H1 (cell line): ENCODE measurements around the gene SLC23A2. TPM values are rescaled to one million over a fixed set of nuclear protein-coding genes. Genes with fewer than 3 reads are reported as not detected.

Experiments
- CTCF ChIA-PET: fragments of 300-600 bp; sonication (Branson Sonifier 250); formaldehyde crosslinking; loops from one replicate; lab custom pipeline; 2021; ENCODE audit not compliant: partially characterized antibody; lab: Charles Lee
- POLR2A ChIA-PET: fragments of 300-600 bp; sonication (Branson Sonifier 250); formaldehyde crosslinking; loops from one replicate; lab custom pipeline; 2021; ENCODE audit warnings: inconsistent platforms; ENCODE audit not compliant: partially characterized antibody; lab: Charles Lee
- DNase-seq, 2 experiments: peaks; one replicate each; pipeline versions ENCODE4 v3.0.0 to v3.0.0-alpha.2; 2010 to 2022; ENCODE audit warnings: low spot score in 2 of 2, low read depth in 1 of 2, mixed read lengths in 1 of 2
- FAIRE-seq: peaks from 2 replicates; lab custom pipeline; 2011; peaks lifted over from hg19 to GRCh38; lab: Jason Lieb, UNC
- H2AFZ ChIP-seq: 2 replicates; pipeline ENCODE4 v1.8.1; 2012; ENCODE audit warnings: low read length, inconsistent platforms
- H2AK5ac ChIP-seq: 2 replicates; pipeline ENCODE4 v1.6.1; 2013; ENCODE audit warnings: low read depth, low read length
- H2BK120ac ChIP-seq: replicated peaks from 2 replicates; pipeline ENCODE3; 2013; ENCODE audit warnings: low read depth, low read length, inconsistent platforms
- H2BK12ac ChIP-seq: 2 replicates; pipeline ENCODE4 v1.6.1; 2013; ENCODE audit warnings: low read depth, low read length
- H2BK15ac ChIP-seq: 2 replicates; pipeline ENCODE4 v1.6.1; 2013; ENCODE audit warnings: low read length
- H2BK20ac ChIP-seq: 2 replicates; pipeline ENCODE4 v1.6.1; 2013; ENCODE audit warnings: low read length
- H2BK5ac ChIP-seq: 2 replicates; pipeline ENCODE4 v1.6.1; 2013; ENCODE audit warnings: low read depth, low read length
- H3K14ac ChIP-seq: 2 replicates; pipeline ENCODE4 v1.6.1; 2013; ENCODE audit warnings: inconsistent platforms; ENCODE audit not compliant: insufficient read length
- H3K18ac ChIP-seq: 2 replicates; pipeline ENCODE4 v1.6.1; 2013; ENCODE audit warnings: low read length; ENCODE audit errors: extremely low read depth
- H3K23ac ChIP-seq: 2 replicates; pipeline ENCODE4 v1.6.1; 2013; ENCODE audit warnings: inconsistent platforms; ENCODE audit not compliant: insufficient read length
- H3K23me2 ChIP-seq: 2 replicates; pipeline ENCODE4 v1.6.1; 2013; ENCODE audit warnings: low read depth, low read length
- H3K27ac ChIP-seq: 2 replicates; pipeline ENCODE4 v1.6.1; 2011; ENCODE audit warnings: low read depth, low read length, inconsistent platforms
- H3K27me3 ChIP-seq, 4 experiments: replicated peaks in 1 of 4; 1 replicate in 1 of 4; 2 replicates in 3 of 4; pipeline versions ENCODE4 v1.6.1 to v1.8.1; 2011 to 2013; ENCODE audit warnings: low read length in 3 of 4, mild to moderate bottlenecking in 3 of 4, inconsistent platforms in 2 of 4, mixed read lengths in 2 of 4, moderate library complexity in 1 of 4; ENCODE audit not compliant: control insufficient read depth in 3 of 4, insufficient read depth in 3 of 4; ENCODE audit errors: extremely low read depth in 1 of 4
- H3K36me3 ChIP-seq, 4 experiments: 2 replicates each; pipeline versions ENCODE4 v1.6.1 to v1.8.1; 2011 to 2013; ENCODE audit warnings: mild to moderate bottlenecking in 4 of 4, low read length in 3 of 4, moderate library complexity in 2 of 4, control low read depth in 1 of 4, inconsistent platforms in 1 of 4; ENCODE audit not compliant: insufficient read depth in 4 of 4, control insufficient read depth in 2 of 4
- H3K4ac ChIP-seq: replicated peaks from 2 replicates; pipeline ENCODE3; 2013; ENCODE audit warnings: low read length, low read depth, mixed read lengths, inconsistent platforms; ENCODE audit not compliant: insufficient read length
- H3K4me1 ChIP-seq, 4 experiments: replicated peaks in 1 of 4; 1 replicate in 1 of 4; 2 replicates in 3 of 4; pipeline versions ENCODE4 v1.6.1 to v1.8.1; 2011 to 2013; ENCODE audit warnings: low read length in 3 of 4, inconsistent platforms in 2 of 4, mixed read lengths in 1 of 4; ENCODE audit not compliant: insufficient read depth in 4 of 4, control insufficient read depth in 3 of 4
- H3K4me2 ChIP-seq, 2 experiments: 2 replicates each; pipeline versions ENCODE4 v1.6.1 to v1.8.1; 2011 to 2013; ENCODE audit warnings: low read depth in 2 of 2, low read length in 2 of 2, control low read depth in 1 of 2, inconsistent platforms in 1 of 2, mild to moderate bottlenecking in 1 of 2; ENCODE audit not compliant: insufficient read depth in 1 of 2
- H3K4me3 ChIP-seq, 4 experiments: fragments of 200-600, 300-600 bp in 1 of 4; sonication (generic), shearing (Covaris generic), sonication (Bioruptor Twin) in 1 of 4; 2 replicates each; pipeline versions ENCODE4 v1.5.1 to v1.8.1; 2011 to 2016; ENCODE audit warnings: low read length in 4 of 4, low read depth in 3 of 4, control low read depth in 2 of 4, inconsistent platforms in 2 of 4, mild to moderate bottlenecking in 2 of 4, mixed read lengths in 1 of 4, moderate library complexity in 1 of 4; ENCODE audit not compliant: insufficient read depth in 2 of 4; ENCODE audit errors: extremely low read depth in 1 of 4
- H3K56ac ChIP-seq: replicated peaks from 2 replicates; pipeline ENCODE3; 2013; ENCODE audit warnings: low read depth, mild to moderate bottlenecking, mixed read lengths, low read length, inconsistent platforms; ENCODE audit not compliant: insufficient read length
- H3K79me1 ChIP-seq: 2 replicates; pipeline ENCODE4 v1.6.1; 2013; ENCODE audit warnings: low read depth, low read length, control low read depth
- H3K79me2 ChIP-seq, 2 experiments: 2 replicates each; pipeline versions ENCODE4 v1.6.1 to v1.8.1; 2012 to 2013; ENCODE audit warnings: low read length in 2 of 2, mild to moderate bottlenecking in 2 of 2, inconsistent platforms in 1 of 2; ENCODE audit not compliant: insufficient read depth in 2 of 2, control insufficient read depth in 1 of 2
- H3K9ac ChIP-seq, 4 experiments: replicated peaks in 1 of 4; 1 replicate in 1 of 4; 2 replicates in 3 of 4; pipeline versions ENCODE4 v1.6.1 to v1.8.1; 2011 to 2013; ENCODE audit warnings: low read depth in 3 of 4, low read length in 3 of 4, control low read depth in 2 of 4, mild to moderate bottlenecking in 2 of 4, moderate library complexity in 2 of 4, inconsistent platforms in 1 of 4; ENCODE audit errors: extremely low read depth in 1 of 4
- H3K9me3 ChIP-seq, 2 experiments: 2 replicates each; pipeline versions ENCODE4 v1.6.1 to v1.8.1; 2012 to 2013; ENCODE audit warnings: mild to moderate bottlenecking in 2 of 2, moderate library complexity in 2 of 2, control low read depth in 1 of 2, inconsistent platforms in 1 of 2, low read depth in 1 of 2, low read length in 1 of 2, mixed read lengths in 1 of 2; ENCODE audit not compliant: insufficient read depth in 2 of 2
- H4K20me1 ChIP-seq, 2 experiments: replicated peaks in 1 of 2; 2 replicates each; pipeline versions ENCODE3 to v1.8.1; 2011 to 2013; ENCODE audit warnings: inconsistent platforms in 2 of 2, low read length in 2 of 2, mild to moderate bottlenecking in 1 of 2; ENCODE audit not compliant: insufficient read depth in 2 of 2, control insufficient read depth in 1 of 2
- H4K5ac ChIP-seq: 2 replicates; pipeline ENCODE4 v1.6.1; 2013; ENCODE audit warnings: low read length, low read depth, mixed read lengths, inconsistent platforms; ENCODE audit not compliant: insufficient read length
- H4K8ac ChIP-seq: 2 replicates; pipeline ENCODE4 v1.8.0; 2013; ENCODE audit warnings: mild to moderate bottlenecking, moderate library complexity, low read length, inconsistent platforms; ENCODE audit not compliant: insufficient read depth; ENCODE audit errors: extremely low read depth
- H4K91ac ChIP-seq: replicated peaks from 2 replicates; pipeline ENCODE3; 2013; ENCODE audit warnings: low read length, mixed read lengths, inconsistent platforms; ENCODE audit not compliant: insufficient read length
- CBX8 ChIP-seq: fragments of 300-800, 300-1000 bp; sonication (generic); IDR thresholded peaks from 2 replicates; pipeline ENCODE4 v1.7.1; 2016; ENCODE audit warnings: low read depth, low read length, borderline replicate concordance
- KDM1A ChIP-seq: fragments of 200-600, 300-600 bp; sonication (generic); IDR thresholded peaks from 2 replicates; pipeline ENCODE4 v1.7.1; 2016; ENCODE audit warnings: mild to moderate bottlenecking, low read length, borderline replicate concordance
- SIN3A ChIP-seq, 2 experiments: IDR thresholded peaks in 1 of 2; conservative IDR thresholded peaks in 1 of 2; 2 replicates each; pipeline ENCODE4 v1.6.1; 2011 to 2012; ENCODE audit warnings: low read length in 2 of 2, improper control_type of control experiment in 1 of 2, low read depth in 1 of 2, mild to moderate bottlenecking in 1 of 2
- TAF1 ChIP-seq: IDR thresholded peaks from 2 replicates; pipeline ENCODE4 v1.6.1; 2011; ENCODE audit warnings: mild to moderate bottlenecking, low read depth, low read length
- WGBS, 2 experiments: shearing (Covaris generic) in 1 of 2; methylation state at CpG; one replicate each; pipeline versions ENCODE4 v1.1.6 to v1.1.7; 2013 to 2015; ENCODE audit warnings: low lambda C conversion rate in 2 of 2, mixed read lengths in 2 of 2, inconsistent platforms in 1 of 2, low coverage in 1 of 2, missing lambda C conversion rate in 1 of 2; ENCODE audit not compliant: insufficient replicate concordance in 2 of 2, insufficient coverage in 1 of 2, insufficient read length in 1 of 2; ENCODE audit errors: extremely low coverage in 1 of 2, missing lambda C conversion rate in 1 of 2; 5-methylcytosine and 5-hydroxymethylcytosine counted together
- polyA plus RNA-seq, 7 experiments: library from polyadenylated mRNA; depleted of rRNA in 3 of 7; stranded (reverse) in 5 of 7; unstranded in 2 of 7; fragments of >200 nt in 5 of 7; fragments of 200-250 nt in 2 of 7; gene quantifications; 1 replicate in 5 of 7; 2 replicates in 1 of 7; 4 replicates in 1 of 7; pipeline versions ENCODE4 v1.2.1 to v1.2.3, GENCODE V29; 2011 to 2013; ENCODE audit warnings: missing spikeins in 2 of 7, mixed read lengths in 2 of 7
- total RNA-seq: library from RNA; stranded (reverse); fragmentation: NEBNext Ultra II Directional; extraction: Animal tissue kit (Norgen Biotek cat#: 25700); gene quantifications from 2 replicates; pipeline ENCODE4 v1.2.1, GENCODE V29; 2021

The SLC23A2 gene
- total and polyA plus RNA-seq, 2 of the 8 experiments (the other 6 are each of a cell fraction or from before 2014, with no cell fraction given), result 17.0 to 18.6 TPM

- H2AFZ ChIP-seq, result peak overlapping the region; percentile 17; the same call in 1 of the 2 replicates
- H3K9ac ChIP-seq, result no peak overlapping the region
- H4K5ac ChIP-seq, result no peak overlapping the region
- TF ChIP-seq KDM1A (no peak), CBX8 (no peak), SIN3A (conservative IDR thresholded peaks at IDR 0.05 in 1 of 2, IDR thresholded peaks at IDR 0.05 in 1 of 2; ENCODE audit: low read depth in 1 of 2, low read length in 2 of 2) (no peak), TAF1 (no peak)
- H3K4me3 ChIP-seq, result no peak overlapping the region
- no peak overlapping the region for H3K56ac ChIP-seq
- peak overlapping the region in 1 of 2 experiments; percentile 24; a peak in 1 of 4 replicates for H3K4me2 ChIP-seq
- no peaks in the 10 kb centered on the region for H3K79me1 ChIP-seq
- no peaks in the 10 kb centered on the region for H4K20me1 ChIP-seq
- H3K4me1 ChIP-seq, result peaks cover 0 to 2% (median 0%) of the 10 kb centered on the region in 4 experiments; a peak in 2 of 7 replicates
- H2BK20ac ChIP-seq, result no peak overlapping the region
- H4K91ac ChIP-seq, result no peak overlapping the region
- H2BK120ac ChIP-seq, result no peak overlapping the region
- no peak overlapping the region for H3K27ac ChIP-seq
- no peak overlapping the region for H3K18ac ChIP-seq
- no peak overlapping the region for H4K8ac ChIP-seq
- DNase-seq (no peak), FAIRE-seq (no peak)
- no peak overlapping the region for H2BK15ac ChIP-seq
- H3K4ac ChIP-seq, result no peak overlapping the region
- WGBS, 2 experiments, result 87% methylated on average over 15 of the region's 16 CpGs; no CpG with 5 or more reads in 1 of the 2 experiments
- H2BK12ac ChIP-seq, result no peak overlapping the region
- H2BK5ac ChIP-seq, result no peak overlapping the region
- no peaks in the 10 kb centered on the region for H3K9me3 ChIP-seq
- H3K23me2 ChIP-seq, result no peaks in the 10 kb centered on the region
- no peaks in the 10 kb centered on the region for H3K36me3 ChIP-seq
- no peak overlapping the region for H2AK5ac ChIP-seq
- no peak overlapping the region for H3K14ac ChIP-seq
- no peaks in the 10 kb centered on the region for H3K79me2 ChIP-seq
- H3K27me3 ChIP-seq, result no peaks in the 10 kb centered on the region
- ChIA-PET CTCF (interaction anchor here (1.0 to 1.6 kb wide), 2 partner anchors 8 to 36 kb away, joined by 3 to 10 read pairs; no protein-coding TSS in a partner anchor), POLR2A (interaction anchor here (0.5 to 1.1 kb wide), 2 partner anchors 11 to 26 kb away, joined by 3 read pairs; no protein-coding TSS in a partner anchor)
- H3K23ac ChIP-seq, result no peak overlapping the region
These were observed 165.8 kb downstream of the SLC23A2 start for GRCh38 chr20:4835244-4836177.
